Measurements from ENCODE around the gene COPS7A.

GRCh38 chr12:6716874-6717437 is 6.9 kb upstream of the COPS7A start:
- no peak for TF ChIP-seq CTCF (optimal IDR thresholded peaks at IDR 0.05 in 1 of 3, IDR thresholded peaks at IDR 0.05 in 1 of 3, conservative IDR thresholded peaks at IDR 0.05 in 1 of 3; ENCODE audit: extremely low read depth in 1 of 3, insufficient read depth in 2 of 3, low read length in 3 of 3)
- no peak for TF ChIP-seq EZH2 (IDR thresholded peaks at IDR 0.05; ENCODE audit: low read length)

Data from keratinocyte (primary cell).